ENCODE results near the gene HES5.

The HES5 gene

GRCh38 chr1:2504225-2504948 is 25.7 kb downstream of the HES5 start:
- TF ChIP-seq, protein P1, sequence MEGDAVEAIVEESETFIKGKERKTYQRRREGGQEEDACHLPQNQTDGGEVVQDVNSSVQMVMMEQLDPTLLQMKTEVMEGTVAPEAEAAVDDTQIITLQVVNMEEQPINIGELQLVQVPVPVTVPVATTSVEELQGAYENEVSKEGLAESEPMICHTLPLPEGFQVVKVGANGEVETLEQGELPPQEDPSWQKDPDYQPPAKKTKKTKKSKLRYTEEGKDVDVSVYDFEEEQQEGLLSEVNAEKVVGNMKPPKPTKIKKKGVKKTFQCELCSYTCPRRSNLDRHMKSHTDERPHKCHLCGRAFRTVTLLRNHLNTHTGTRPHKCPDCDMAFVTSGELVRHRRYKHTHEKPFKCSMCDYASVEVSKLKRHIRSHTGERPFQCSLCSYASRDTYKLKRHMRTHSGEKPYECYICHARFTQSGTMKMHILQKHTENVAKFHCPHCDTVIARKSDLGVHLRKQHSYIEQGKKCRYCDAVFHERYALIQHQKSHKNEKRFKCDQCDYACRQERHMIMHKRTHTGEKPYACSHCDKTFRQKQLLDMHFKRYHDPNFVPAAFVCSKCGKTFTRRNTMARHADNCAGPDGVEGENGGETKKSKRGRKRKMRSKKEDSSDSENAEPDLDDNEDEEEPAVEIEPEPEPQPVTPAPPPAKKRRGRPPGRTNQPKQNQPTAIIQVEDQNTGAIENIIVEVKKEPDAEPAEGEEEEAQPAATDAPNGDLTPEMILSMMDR (IDR thresholded peaks at IDR 0.05), result no peak
- Histone ChIP-seq H3K36me3 (ENCODE audit: control insufficient read depth, insufficient read depth, low read length) (no peaks in the 10 kb centered on the region), H3K27ac (no peak overlapping the region)

GRCh38 chr1:2503554-2504224 is 26.4 kb downstream of the HES5 start:
- Histone ChIP-seq H3K4me3 (ENCODE audit: low read depth, low read length) (no peak overlapping the region), H3K79me2 (no peaks in the 10 kb centered on the region), H3K27ac (no peak overlapping the region), H3K9ac (no peak overlapping the region), H2AFZ (no peak overlapping the region), H3K4me2 (ENCODE audit: low read length) (no peak overlapping the region), H3K27me3 (ENCODE audit: control insufficient read depth, insufficient read depth, low read length) (no peaks in the 10 kb centered on the region), H3K9me3 (ENCODE audit: control insufficient read depth, low read length) (no peaks in the 10 kb centered on the region), H3K4me1 (no peaks in the 10 kb centered on the region), H3K36me3 (ENCODE audit: control insufficient read depth, insufficient read depth, low read length) (no peaks in the 10 kb centered on the region)
- TF ChIP-seq, protein P1 (IDR thresholded peaks at IDR 0.05), result no peak

More at GRCh38 chr1:2504225-2504948, 25.7 kb downstream of the HES5 start:
- H3K4me3 ChIP-seq (ENCODE audit: low read depth, low read length), result no peak overlapping the region
- H3K27me3 ChIP-seq (ENCODE audit: control insufficient read depth, insufficient read depth, low read length), result no peaks in the 10 kb centered on the region
- no peaks in the 10 kb centered on the region for H3K4me1 ChIP-seq
- no peak overlapping the region for H2AFZ ChIP-seq
- H3K9ac ChIP-seq, result no peak overlapping the region
- no peaks in the 10 kb centered on the region for H3K79me2 ChIP-seq
- H3K9me3 ChIP-seq (ENCODE audit: control insufficient read depth, low read length), result no peaks in the 10 kb centered on the region
- no peak overlapping the region for H3K4me2 ChIP-seq (ENCODE audit: low read length)

DNA sequence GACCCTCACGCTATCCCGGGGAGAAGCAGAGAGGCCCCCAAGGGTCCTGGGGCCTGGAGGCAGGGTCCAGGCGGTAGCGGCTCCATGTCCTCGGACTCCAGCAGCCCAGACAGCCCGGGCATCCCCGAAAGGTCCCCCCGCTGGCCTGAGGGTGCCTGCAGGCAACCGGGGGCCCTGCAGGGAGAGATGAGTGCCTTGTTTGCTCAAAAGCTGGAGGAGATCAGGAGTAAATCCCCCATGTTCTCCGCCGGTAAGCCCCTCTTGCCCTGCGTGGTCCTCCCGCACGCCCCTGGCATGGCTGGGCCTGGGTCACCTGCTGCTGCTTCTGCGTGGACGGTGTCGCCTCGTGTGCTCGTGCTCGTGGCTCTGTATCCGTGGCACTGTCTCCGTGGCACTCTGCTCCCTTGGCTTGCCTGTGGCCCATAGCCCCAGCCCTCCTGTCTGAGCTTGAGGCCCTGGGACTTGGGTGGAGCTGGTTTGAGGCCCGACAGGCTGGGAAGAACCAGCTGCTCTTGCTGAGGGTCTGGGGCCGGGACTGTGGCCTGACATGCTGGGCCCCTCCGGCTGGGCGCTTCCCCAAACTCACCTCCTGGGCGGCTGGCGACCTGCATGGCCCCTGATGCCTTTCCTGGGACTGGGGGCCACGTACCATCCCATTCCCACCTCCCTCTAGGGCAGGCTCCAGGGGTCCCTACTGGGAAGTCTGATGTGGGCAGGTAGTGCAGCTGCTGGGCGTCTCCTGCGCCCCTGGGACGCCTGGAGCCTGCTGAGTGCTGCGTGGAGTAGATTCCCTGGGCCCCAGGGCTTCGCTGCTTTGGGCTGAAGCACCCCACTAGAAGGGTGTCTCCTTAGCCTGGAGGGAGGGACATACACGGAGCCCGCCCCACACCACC is 27.2 kb downstream of the HES5 start:
- no peaks in the 10 kb centered on the region for H3K27me3 ChIP-seq (ENCODE audit: control insufficient read depth, insufficient read depth, low read length)
- no peaks in the 10 kb centered on the region for H3K36me3 ChIP-seq (ENCODE audit: control insufficient read depth, insufficient read depth, low read length)

DNA sequence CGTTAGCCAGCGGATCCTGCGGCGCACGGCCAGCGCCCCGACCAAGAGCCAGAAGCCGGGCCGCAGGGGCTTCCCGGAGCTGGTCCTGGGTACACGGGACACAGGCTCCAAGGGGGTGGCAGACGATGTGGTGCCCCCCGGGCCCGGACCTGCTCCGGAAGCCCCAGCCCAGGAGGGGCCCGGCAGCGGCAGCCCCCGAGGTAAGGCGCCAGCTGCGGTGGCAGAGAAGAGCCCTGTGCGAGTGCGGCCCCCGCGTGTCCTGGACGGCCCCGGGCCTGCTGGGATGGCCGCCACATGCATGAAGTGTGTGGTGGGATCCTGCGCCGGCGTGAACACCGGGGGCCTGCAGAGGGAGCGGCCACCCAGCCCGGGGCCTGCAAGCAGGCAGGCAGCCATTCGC is 27.9 kb downstream of the HES5 start:
- TF ChIP-seq, protein P1 (IDR thresholded peaks at IDR 0.05), result no peak
- H3K36me3 ChIP-seq (ENCODE audit: control insufficient read depth, insufficient read depth, low read length), result no peaks in the 10 kb centered on the region
- H3K4me1 ChIP-seq, result no peaks in the 10 kb centered on the region

More for the DNA sequence above, 27.2 kb downstream of the HES5 start:
- H3K4me1 ChIP-seq, result no peaks in the 10 kb centered on the region
- no peaks in the 10 kb centered on the region for H3K79me2 ChIP-seq
- H3K9ac ChIP-seq, result no peak overlapping the region
- no peak overlapping the region for H2AFZ ChIP-seq
- H3K9me3 ChIP-seq (ENCODE audit: control insufficient read depth, low read length), result no peaks in the 10 kb centered on the region
- no peak overlapping the region for H3K4me2 ChIP-seq (ENCODE audit: low read length)
- H3K27ac ChIP-seq, result no peak overlapping the region
- H3K4me3 ChIP-seq (ENCODE audit: low read depth, low read length), result no peak overlapping the region
- TF ChIP-seq, protein P1 (IDR thresholded peaks at IDR 0.05), result no peak

More for the DNA sequence above, 27.9 kb downstream of the HES5 start:
- no peaks in the 10 kb centered on the region for H3K9me3 ChIP-seq (ENCODE audit: control insufficient read depth, low read length)
- no peaks in the 10 kb centered on the region for H3K79me2 ChIP-seq
- no peak overlapping the region for H3K27ac ChIP-seq
- H3K9ac ChIP-seq, result no peak overlapping the region
- H2AFZ ChIP-seq, result no peak overlapping the region
- H3K27me3 ChIP-seq (ENCODE audit: control insufficient read depth, insufficient read depth, low read length), result no peaks in the 10 kb centered on the region
- no peak overlapping the region for H3K4me3 ChIP-seq (ENCODE audit: low read depth, low read length)
- H3K4me2 ChIP-seq (ENCODE audit: low read length), result no peak overlapping the region
